PC-3 (cell line): Measurements from ENCODE around the gene ZNF462.

Source experiments
- EZH2 ChIP-seq: fragments of 300-600 bp; sonication (generic); IDR thresholded peaks from one replicate; pipeline ENCODE4 v1.6.1; 2017; ENCODE audit warnings: antibody characterized with exemption, mild to moderate bottlenecking, low read length; ENCODE audit not compliant: unreplicated experiment
- EZH2phosphoT487 ChIP-seq: fragments of 300-600 bp; sonication (generic); IDR thresholded peaks from 2 replicates; pipeline ENCODE4 v1.6.1; 2018; ENCODE audit warnings: mild to moderate bottlenecking, antibody characterized with exemption, low read length, borderline replicate concordance
- TF ChIP-seq, protein P1 (sequence below): fragments of 300-600 bp; sonication (generic); conservative IDR thresholded peaks from 2 replicates; pipeline ENCODE4 v1.5.1; 2017; ENCODE audit warnings: antibody characterized with exemption, low read depth, mild to moderate bottlenecking, low read length

DNA sequence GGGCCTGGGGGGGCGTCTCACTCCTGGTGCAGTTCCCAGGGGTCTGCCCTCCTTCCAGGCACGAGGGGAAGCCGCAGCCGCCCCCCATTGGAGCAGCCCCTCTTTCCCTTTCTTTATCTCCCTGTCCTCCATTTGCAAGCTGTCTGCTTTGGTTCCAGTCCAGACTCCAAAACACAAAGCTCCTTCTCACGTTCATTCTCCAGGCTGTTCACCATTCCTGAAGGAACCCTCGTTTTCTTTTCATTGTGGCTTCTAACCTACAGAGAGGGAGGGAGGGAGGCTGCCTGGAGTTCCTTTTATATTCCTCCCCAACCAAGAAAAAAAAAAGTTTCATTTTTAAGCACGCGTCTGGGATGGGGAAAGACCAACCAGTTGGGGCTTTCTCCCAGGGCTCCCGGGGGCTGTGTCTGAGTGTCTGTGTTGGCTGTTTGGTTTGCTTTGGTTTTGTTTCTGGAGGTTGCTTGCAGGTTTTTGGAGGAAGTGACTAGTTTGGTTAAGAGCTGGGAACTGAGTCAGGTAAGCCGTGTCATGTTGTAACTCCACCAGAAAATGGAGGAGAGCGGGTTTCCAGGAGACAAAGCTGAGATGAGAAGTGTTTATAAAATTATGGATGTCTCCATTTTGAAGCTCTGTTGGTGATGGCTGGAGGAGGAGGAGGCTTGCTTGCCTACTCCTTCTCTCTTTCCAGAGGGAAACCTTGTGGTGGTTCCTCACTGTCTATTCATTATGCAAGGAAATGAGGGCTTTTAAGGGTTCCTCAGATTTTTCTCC is 1.6 kb downstream of the ZNF462 start:
- TF ChIP-seq, protein P1, sequence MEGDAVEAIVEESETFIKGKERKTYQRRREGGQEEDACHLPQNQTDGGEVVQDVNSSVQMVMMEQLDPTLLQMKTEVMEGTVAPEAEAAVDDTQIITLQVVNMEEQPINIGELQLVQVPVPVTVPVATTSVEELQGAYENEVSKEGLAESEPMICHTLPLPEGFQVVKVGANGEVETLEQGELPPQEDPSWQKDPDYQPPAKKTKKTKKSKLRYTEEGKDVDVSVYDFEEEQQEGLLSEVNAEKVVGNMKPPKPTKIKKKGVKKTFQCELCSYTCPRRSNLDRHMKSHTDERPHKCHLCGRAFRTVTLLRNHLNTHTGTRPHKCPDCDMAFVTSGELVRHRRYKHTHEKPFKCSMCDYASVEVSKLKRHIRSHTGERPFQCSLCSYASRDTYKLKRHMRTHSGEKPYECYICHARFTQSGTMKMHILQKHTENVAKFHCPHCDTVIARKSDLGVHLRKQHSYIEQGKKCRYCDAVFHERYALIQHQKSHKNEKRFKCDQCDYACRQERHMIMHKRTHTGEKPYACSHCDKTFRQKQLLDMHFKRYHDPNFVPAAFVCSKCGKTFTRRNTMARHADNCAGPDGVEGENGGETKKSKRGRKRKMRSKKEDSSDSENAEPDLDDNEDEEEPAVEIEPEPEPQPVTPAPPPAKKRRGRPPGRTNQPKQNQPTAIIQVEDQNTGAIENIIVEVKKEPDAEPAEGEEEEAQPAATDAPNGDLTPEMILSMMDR, result no peak
- no peak for TF ChIP-seq EZH2phosphoT487
- no peak for TF ChIP-seq EZH2
